ENCODE measurements around the gene MAMSTR. TPM values are rescaled to one million over a fixed set of nuclear protein-coding genes. Genes with fewer than 3 reads are reported as not detected.

MAMSTR gene
- total and polyA plus RNA-seq, 9 of the 15 experiments (the other 6 are each of a cell fraction or from before 2014, with no cell fraction given) = 0.08 to 1.00 (median 0.40) TPM; not detected in 1

- peak; percentile 84 for TF ChIP-seq REST (IDR thresholded peaks at IDR 0.05; ENCODE audit: borderline replicate concordance)
- TF ChIP-seq REST (CRISPR knock-in tag; IDR thresholded peaks at IDR 0.05; ENCODE audit: low read depth) = peak; percentile 82
- no peak for TF ChIP-seq MLX (CRISPR knock-in tag; conservative IDR thresholded peaks at IDR 0.05)
- peak; percentile 58 to 76 for TF ChIP-seq FOXK2 (conservative IDR thresholded peaks at IDR 0.05 in 1 of 2, IDR thresholded peaks at IDR 0.05 in 1 of 2; ENCODE audit: low read depth in 2 of 2)
- TF ChIP-seq MCM7 (IDR thresholded peaks at IDR 0.05) = no peak
- TF ChIP-seq ZBTB49 (CRISPR knock-in tag; IDR thresholded peaks at IDR 0.05; ENCODE audit: borderline replicate concordance) = no peak
- peak; percentile 79 for TF ChIP-seq HMGN3 (IDR thresholded peaks at IDR 0.05; ENCODE audit: borderline replicate concordance, extremely low read depth, insufficient read length, low read depth, low read length)
- no peak for TF ChIP-seq GTF2E2 (tag; IDR thresholded peaks at IDR 0.05)
- TF ChIP-seq MBD2 (IDR thresholded peaks at IDR 0.05; ENCODE audit: borderline replicate concordance, low read depth) = no peak; the same call in 1 of the 2 replicates
- TF ChIP-seq THAP7 (CRISPR knock-in tag; IDR thresholded peaks at IDR 0.05) = no peak
- 0 out of 2 replicates have a peak, but pooled peaks have one; percentile 11 for TF ChIP-seq USF1 (CRISPR knock-in tag; IDR thresholded peaks at IDR 0.05)
- TF ChIP-seq ZZZ3 (IDR thresholded peaks at IDR 0.05) = no peak
- peak; percentile 45 for TF ChIP-seq RBM22 (IDR thresholded peaks at IDR 0.05; ENCODE audit: low read depth, low read length, poor library complexity, severe bottlenecking)
Observed at GRCh38 chr19:48738557-48739403, 19.3 kb upstream of the MAMSTR start (continued).

All from K562 (cell line).